Activated CD4-positive, alpha-beta T cell treated with anti-CD3 and anti-CD28 coated beads, Interleukin-2, amount 50 U/mL, for 48 hours (primary cell): ENCODE data around the gene SLC66A3.

Source experiments
- DNase-seq, 2 experiments: peaks; one replicate each; pipeline ENCODE4 v3.0.0-alpha.2; 2020

The SLC66A3 gene

DNA sequence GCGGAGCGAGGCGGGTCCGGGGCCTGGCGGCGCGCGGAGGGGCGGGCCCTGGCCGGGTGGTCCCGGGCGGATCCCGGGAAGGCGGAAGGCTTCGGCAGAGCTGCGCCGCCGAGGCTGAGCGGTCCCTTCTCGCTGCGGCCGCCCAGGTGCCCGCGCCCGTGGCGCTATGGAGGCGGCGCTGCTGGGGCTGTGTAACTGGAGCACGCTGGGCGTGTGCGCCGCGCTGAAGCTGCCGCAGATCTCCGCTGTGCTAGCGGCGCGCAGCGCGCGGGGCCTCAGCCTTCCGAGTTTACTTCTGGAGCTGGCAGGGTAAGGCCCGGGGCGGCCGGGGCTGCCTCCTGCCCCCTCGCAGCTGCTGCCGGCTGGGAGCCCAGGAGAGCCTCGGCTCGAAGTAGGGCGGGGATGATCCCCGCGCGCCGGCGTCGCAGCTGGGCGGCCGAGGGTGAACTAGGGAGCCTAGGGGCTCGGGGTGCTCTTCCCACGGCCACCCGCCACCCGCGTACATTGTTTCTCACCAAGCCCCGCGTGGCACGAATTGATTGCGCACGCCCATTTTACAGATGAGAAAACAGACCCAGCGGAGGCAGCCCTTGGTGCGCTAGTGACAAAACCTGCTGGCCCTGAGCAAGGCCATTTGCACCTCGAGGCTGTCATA, at the start of gene SLC66A3:
SLC66A3 (plus strand) TSS at position 87 of the 655 bp plus-strand sequence; CDS start at position 167, 80 bp downstream.
- no peak for DNase-seq

DNA sequence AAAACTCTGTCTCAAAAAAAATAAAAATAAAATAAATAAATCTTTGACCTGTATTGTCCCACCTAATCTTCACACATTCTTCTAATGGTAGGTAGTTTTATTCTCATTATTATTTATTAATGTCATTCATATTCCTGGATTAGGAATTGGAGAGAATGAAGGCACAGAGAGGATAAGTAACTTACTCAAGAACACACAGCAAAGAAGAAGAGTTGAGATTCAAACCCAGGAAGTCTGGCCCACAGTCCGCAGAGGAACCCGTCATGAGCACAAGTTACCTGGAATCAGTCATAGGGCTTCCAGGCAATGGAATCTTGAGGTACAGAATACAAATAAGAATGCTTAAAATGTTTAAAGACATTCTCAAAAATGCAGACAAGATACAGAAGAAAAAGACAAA, 46.3 kb upstream of the SLC66A3 start:
- DNase-seq, result no peak

DNA sequence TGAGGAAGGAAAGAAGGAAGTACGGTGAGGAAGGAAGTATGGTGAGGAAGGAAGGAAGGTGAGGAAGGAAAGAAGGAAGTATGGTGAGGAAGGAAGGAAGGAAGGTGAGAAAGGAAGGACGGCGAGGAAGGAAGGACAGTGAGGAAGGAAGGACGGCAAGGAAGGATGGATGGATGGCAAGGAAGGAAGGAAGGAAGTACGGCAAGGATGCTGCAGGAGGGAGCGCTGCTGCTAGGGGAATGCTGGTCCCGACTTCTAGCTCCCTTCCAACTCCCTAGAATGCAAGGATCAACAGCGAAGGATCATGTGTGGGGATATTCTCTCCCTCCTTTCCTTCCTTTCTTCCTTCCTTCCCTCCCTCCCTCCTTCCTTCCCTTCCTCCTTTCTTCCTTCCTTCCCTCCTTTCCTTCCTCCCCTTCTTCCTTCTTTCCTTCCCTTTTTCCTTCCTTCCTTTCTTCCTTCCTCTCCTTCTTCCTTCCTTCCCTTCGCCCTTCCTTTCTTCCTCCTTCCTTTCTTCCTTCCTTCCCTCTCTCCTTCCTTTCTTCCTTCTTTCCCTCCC, 42.3 kb upstream of the SLC66A3 start:
- no peak for DNase-seq

DNA sequence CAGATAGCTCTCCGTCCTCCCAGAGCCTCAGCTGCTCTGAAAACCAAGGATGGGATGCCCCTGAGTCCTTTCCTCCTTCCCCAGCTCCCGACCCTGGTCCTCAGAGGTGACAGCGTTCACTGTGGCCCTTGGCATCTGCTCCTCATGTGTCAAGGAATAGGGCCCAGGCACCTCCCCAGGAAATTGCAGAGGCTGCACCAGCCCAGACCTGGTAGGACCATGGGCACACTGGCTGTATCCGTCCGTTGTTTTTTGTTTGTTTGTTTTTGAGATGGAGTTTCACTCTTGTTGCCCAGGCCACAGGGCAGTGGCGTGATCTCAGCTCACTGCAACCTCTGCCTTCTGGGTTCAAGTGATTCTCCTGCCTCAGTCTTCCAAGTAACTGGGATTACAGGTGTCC, 37.5 kb upstream of the SLC66A3 start:
- DNase-seq, result no peak

DNA sequence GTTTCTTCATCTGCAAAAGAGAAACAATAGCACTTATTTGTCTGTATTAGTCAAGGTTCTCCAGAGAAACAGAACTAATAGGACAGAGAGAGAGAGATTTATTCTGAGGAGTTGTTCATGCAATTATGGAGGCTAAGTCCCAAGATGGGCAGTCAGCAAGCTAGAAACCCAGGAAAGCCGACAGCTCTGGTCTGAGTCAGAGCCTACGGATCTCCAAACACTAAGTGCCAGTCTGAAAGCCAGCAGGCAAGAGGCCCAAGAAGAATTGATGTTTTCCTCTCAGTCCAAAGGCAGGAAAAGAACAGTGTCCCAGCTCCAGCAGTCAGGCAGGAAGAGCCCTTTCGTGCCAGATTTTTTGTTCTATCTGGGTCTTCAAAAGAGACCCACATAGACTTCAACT, 36.5 kb upstream of the SLC66A3 start:
- DNase-seq, result no peak

DNA sequence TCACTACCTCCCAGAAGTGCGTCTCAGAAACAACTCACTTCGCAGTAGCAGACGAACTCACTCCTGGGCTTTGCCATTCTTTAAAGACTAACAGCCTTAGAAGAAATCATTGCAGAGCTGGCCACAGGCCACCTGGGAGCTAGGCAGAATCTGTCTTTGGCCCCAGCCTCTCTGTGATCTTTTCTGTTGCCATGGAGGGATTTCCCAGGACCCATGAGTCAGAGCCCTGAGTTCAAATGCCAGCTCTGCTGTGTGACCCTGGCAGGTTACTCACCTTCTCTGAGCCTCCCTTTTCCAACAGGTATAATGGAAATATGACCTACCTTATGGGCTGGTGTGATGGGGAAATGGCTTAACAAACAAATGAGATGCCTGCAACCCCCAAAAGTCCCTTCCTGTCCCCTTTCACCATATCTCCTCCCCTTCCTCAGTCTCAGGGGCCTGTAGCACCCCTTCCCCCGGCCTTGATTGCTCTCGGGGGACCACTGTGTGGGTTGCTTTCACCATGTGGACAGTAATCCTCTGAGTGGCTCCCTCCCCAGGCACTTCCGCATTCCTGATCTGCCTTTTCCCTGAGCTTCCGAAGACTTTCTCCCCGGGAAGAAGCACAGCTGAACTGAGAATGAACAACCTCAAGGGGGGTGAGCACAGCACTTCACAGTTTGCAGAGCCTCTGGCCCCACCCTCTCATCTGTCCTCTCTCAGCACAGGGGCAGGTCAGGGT, 34.0 kb upstream of the SLC66A3 start:
- DNase-seq, result no peak

DNA sequence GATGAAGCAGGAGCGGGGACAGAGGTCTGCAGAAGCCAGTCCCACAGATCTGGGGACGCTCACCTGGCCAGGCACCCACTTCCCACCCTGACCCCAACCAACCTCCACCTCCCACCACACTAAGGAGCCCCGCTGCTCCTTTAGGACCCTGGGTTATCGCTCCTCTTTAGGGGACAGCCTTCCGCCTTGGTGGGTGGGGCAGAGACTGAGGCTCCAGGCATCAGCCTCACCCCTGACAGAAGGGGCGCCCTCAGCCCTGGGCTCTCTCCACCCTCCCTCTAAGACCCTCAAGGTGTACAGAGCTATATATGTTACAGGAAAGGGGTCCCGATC, 33.5 kb upstream of the SLC66A3 start:
- no peak for DNase-seq

DNA sequence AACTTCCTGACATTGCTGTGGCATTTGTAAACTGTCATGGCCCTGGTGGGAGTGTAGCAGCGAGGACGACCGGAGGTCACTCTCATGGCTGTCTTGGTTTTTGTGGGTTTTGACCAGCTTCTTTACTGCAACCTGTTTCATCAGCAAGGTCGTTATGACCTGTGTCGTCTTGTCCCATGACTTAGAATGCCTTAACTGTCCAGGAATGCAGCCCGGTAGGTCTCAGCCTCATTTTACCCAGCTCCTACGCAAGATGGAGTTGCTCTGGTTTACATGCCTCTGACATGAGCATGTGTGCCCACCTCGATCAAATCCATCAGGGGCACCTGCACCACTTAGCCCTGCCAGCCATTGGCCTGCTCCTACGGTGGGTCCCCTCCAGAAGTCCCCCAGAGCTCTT, 32.9 kb upstream of the SLC66A3 start:
- no peak for DNase-seq

DNA sequence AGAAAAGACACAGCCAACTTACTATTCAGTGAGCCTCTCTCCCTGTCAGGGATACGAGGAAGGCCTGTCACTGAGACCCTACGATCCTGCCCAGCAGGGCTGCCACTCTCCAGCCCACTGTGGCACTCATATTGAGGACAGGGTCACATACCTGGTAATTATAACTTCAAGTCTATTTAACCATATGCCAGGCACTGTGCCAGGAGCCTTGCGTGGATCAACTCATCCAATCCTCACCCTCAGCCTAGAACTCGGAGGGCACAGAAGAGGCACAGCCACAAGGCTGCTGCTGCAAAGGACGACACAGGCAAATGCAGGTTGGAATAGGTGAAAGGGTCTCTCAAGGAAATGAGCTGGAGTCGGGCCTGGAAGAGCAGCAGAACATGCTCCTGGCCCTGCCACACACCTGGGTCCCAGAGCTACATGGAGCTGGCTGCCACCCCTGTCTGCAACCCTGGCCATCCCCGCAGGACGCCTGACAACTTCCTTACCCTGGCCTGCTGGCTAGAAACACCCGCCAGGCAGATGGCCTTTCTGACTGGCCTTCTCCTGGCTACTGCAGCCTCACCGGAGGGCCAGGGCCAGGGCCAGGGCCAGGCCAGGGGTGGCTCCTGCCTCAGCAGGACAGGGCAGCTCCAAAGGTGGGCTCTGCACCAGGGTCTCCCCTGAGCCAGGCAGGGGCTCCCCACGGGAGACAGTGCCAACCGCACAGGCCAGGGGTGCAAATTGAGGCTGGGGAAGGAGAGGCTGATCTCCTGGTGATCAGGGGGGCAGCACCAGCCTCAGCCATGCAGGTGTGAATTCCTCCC, 32.1 kb upstream of the SLC66A3 start:
- DNase-seq, result no peak

DNA sequence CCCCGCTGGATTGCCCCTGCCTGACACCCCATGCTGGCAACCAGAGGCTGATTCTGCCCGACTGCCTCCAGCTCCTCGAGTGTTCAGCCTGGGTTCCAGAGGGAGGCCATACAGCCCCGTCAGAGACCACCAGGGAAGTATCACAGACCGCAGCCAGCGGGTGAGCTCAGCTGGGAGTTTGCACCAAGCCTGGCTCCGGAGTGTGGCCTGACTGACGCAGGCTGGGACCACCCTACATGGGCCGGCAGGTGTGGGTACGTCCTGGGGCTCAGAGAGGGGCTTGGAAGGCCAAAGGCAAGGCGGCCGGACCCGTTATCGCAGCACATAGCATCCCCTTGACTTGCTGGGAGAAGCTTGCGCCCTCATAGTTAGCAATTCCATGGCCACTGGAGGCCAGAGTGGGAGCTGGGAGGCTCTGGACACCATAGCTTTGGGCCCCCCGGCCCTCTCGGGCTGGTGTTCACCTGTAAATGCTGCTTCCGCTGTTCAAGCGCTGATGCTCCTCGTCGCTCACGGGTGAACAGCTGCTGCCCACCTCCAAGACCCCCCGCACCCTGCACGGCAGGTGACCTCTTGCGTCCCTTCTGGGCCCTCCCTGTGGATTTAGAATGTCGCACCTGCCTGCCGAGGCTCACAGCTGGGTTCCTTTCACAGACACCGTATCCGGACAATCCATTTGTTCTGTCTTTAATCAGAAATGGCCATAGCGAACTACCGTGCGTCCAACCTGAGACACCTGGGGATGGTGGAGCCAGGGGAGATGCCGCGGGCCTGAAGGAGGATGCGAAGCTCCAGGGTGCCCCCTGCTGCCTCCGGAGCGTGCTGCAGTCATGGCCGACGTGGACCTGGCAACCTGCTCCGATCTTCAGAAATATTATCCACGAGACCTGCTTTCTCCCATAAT, 31.2 kb upstream of the SLC66A3 start:
- DNase-seq, result peak; percentile 85 to 87

DNA sequence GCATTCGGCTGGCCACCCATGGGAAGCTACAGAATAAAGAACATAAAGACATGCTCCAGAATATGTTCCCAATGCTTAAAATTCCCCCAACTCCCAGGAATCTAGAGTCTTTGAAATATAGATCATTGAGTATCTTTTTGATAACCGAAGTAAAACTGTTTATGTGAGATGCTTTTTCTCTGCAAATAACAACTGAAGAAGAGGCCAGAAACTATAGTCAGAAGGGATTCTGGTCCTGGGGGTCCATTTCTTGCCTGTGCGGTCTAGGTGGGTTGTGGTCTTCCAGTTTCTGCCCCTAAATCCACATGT, 30.6 kb upstream of the SLC66A3 start:
- DNase-seq, result no peak

DNA sequence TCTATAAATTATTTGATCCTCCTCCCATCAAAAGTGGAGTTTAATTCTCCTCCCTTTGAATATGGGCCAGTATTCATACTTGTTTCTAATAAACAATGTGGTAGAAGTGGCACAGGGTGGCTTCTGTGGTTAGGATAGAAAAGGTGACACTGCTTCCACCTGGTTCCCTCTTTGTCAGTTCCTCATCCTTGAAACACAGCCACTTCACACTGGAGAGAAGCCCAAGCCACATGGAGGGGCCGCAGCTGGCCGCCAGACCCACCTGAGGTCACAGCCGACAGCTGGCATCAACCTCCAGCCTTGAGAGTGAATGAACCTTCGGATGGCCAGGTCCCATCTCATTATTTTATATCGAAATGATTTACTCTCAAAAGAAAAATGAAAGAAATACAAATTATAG, 27.5 kb upstream of the SLC66A3 start:
- no peak for DNase-seq

DNA sequence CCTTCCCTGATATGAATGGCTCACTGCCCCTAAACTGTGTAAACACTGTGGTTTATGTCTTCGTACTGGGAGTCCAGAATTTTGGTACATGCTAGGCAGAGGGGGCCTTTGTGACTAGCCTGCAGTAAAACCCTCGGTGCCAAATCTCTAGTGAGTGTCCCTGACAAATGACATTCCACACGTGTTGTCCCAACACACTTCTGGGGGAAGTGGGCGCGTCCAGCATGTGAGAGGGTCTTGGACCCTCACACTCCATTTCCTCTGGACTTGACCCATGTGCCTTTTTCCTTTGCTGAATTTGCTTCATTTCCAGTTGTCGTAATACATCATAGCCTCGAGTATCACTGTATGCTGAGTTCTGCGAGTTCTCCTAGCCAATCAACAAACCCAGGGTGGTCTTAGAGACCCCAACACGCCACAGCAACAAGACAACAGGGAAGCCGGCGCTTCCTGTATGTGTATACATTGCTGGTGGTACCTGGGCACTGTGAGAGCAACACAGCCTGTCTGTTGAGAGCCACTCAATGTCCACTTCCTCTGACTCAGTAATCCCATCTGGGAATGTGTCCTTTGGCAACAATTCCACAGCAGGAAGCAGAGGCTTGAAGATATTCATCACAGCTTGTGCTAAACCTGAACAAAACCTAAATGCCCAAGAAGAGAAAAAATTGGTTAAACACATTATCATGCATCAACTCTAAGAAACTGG, 26.9 kb upstream of the SLC66A3 start:
- no peak for DNase-seq

DNA sequence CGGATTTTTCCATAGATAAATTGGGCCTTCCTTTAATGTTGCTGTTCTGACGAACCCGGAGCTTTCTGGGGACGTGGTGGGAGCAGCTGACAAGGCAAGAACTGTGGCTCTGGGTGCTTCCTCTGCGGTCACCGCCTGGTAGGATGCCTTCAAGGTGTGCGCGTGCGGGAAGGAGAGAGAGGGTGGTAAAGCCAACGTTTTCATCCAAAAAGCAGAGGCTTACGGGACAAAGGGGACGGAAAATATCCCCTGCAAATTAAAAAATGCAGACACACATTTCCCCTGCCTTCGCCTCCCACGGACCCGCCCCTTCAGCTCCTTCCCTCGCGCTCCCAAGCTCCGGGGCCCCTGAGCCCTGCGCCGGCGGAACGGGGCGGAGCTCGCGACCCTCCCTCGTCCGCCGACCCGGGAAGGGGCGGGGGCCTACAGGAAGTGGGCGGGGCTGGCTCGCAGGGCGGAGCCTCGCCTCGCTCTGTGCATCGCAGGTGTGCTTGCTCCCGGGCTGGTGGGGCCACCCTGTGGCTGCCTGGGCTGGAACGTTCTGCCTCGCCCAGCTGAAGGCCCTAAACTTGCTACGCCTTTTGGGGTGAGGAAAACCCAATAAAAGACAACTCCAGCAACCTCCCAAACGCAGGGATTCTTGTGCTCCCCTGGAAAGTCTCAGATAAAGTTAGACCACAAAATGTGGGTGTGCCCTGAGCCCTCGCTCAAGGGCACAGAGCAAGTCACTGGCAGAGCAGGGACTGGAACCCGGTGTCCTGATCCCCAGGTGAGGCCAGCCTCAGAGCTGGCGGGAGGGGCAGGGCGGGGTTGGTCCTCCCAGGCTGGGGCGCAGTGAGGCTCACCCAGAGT, 25.4 kb upstream of the SLC66A3 start:
- DNase-seq, result peak; percentile 76 to 82

DNA sequence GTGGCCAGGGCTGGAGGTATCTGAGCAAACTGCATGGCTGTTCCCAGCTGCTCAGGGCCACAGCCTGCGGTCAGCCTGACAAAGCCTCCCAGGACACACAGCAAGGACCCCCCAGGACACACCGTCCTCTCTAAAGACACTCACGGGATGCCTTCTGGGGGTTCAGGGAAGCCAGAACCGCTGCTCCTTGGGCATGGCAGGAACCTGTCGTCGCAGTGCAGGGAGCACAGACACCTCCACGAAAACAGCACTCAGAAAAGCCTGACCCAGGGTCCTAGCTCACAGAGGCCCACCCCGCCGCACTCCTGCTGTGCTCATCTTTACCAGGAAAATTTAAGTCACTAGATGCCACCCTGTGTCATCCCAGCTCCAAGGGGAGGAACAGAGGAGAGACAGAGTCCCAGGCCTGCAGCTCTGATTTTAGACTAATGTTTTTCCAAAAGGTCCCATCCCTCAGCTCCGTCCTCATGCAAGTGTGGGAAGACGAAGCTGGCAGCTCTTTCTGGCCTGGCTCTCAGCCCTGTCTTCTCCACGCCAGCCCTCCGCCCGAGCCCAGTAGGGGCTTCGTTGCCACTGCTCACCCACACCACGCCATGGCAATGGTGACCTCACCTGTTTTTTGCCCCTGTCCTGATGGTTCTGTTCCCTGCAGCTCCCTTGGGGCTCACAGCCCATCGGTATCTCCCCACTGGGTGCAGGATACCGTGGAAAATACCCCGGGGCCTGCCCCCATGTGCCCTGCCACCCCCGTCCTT, 23.9 kb upstream of the SLC66A3 start:
- DNase-seq, result no peak

DNA sequence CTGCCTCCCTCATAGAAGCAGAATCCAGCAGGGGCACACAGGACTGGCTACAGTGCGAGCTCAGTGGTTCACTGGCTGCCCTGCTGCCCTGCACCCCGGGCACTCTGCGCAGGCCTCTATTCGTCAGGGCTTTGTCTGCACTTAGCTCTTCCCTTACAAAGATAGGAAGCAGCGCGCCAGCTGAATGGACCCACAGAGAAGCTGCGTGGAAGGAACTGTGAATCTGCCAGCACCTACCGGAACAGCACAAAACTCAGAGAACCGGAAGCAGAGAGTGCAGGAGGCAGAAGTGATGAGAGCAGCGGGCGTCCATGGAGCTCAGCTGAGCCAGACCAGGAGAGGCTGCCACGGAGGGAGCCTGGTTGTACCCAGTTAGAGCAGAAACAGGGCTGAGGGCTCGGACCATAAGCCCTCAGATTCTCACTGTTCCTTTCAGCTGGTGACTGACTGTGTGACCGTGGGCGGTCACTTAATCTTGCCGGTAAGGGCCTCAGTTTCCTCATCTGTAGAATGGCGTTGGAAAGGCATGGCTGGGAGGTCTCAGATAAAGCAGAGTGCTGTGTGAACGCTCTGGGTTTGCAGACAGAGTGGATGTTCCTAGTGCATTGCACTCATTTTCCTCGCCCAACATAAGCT, 23.1 kb upstream of the SLC66A3 start:
- DNase-seq, result no peak

DNA sequence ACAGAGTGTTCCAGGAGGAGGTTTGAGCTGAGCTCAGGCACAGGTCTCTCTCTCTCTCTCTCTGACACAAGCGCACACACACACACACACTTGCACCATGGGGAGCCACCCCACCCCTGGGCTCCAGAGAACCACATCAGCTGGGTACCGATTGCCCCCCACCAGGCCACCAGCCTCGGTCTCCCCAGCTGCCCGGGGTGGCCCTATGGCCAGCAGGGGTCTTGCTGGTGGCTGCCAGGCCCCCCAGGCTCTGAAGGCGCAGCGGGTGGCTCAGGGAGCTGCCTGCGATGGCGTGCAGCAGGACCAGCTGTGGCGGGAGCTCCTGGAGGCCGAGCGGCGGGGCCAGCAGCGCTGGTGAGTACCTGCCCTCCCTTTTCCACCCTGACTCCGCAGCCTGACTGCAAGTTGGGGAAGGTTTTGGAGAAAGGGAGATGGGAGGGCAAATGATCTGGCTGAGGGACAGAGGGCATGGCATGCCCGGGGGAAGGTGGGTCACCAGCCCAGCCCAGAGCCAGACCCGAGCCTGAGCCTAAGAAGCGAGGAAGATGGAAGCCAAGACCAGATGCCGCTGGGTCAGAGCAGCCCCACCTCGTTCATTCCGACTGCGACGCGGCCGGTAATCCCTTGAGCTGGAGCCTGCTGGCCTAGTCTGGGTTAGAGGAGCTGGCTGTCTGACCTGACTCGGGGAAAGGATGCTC, 21.9 kb upstream of the SLC66A3 start:
- no peak for DNase-seq

DNA sequence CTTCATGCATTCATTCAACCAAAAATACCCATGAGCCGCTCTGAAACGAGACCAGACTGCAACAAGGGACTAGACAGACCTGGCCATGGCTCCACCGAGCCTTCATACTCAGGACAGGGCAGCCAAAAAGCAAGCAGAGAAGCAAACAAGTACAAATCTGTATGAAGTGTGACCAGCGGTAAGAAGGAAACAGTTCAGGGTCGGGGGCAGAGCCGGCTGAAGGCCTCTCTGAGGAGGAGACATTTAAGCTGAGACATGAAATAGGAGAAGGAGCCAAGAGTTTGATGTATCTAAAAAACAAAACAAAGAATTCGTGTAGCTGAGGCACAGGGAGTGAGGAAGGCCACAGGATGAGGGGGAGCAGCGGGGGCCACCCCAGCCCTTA, 21.3 kb upstream of the SLC66A3 start:
- DNase-seq, result no peak

DNA sequence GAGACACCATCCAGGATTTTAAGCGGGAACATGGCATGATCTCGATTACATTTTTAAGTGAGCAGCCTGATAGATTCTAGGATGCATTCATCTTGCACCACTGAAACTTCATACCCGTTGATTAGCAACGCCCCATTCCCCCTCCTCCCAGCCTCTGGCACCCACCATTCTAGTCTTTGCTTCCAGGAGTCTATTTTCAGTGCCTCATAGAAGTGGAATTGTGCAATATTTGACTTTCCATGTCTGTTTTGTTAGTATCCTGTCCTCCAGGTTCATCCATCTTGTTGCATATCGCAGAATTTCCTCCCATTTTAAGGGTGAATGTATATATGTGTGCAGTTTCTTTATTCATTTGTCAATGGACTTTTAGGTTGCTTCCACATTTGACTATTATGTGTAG, 20.9 kb upstream of the SLC66A3 start:
- DNase-seq, result no peak
